ENCODE data around the gene PPIL6.

GRCh38 chr6:109450801-109451200 is 10.4 kb upstream of the PPIL6 start:
- TF ChIP-seq, protein P1, sequence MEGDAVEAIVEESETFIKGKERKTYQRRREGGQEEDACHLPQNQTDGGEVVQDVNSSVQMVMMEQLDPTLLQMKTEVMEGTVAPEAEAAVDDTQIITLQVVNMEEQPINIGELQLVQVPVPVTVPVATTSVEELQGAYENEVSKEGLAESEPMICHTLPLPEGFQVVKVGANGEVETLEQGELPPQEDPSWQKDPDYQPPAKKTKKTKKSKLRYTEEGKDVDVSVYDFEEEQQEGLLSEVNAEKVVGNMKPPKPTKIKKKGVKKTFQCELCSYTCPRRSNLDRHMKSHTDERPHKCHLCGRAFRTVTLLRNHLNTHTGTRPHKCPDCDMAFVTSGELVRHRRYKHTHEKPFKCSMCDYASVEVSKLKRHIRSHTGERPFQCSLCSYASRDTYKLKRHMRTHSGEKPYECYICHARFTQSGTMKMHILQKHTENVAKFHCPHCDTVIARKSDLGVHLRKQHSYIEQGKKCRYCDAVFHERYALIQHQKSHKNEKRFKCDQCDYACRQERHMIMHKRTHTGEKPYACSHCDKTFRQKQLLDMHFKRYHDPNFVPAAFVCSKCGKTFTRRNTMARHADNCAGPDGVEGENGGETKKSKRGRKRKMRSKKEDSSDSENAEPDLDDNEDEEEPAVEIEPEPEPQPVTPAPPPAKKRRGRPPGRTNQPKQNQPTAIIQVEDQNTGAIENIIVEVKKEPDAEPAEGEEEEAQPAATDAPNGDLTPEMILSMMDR (IDR thresholded peaks at IDR 0.05): no peak
- TF ChIP-seq POLR2AphosphoS5 (IDR thresholded peaks at IDR 0.05; ENCODE audit: low read depth, low read length) (no peak), SIN3A (IDR thresholded peaks at IDR 0.05; ENCODE audit: borderline replicate concordance, low read depth, low read length) (no peak), RFX5 (IDR thresholded peaks at IDR 0.05; ENCODE audit: low read length) (no peak), RAD21 (IDR thresholded peaks at IDR 0.05; ENCODE audit: low read length) (no peak), USF2 (IDR thresholded peaks at IDR 0.05; ENCODE audit: borderline replicate concordance, low read depth, low read length) (no peak), NRF1 (IDR thresholded peaks at IDR 0.05; ENCODE audit: low read depth, low read length) (no peak), JUND (IDR thresholded peaks at IDR 0.05) (no peak), EP300 (IDR thresholded peaks at IDR 0.05; ENCODE audit: borderline replicate concordance in 1 of 2, low read depth in 1 of 2, low read length in 1 of 2) (no peak), GATA2 (CRISPR knock-in tag; IDR thresholded peaks at IDR 0.05) (no peak), RCOR1 (IDR thresholded peaks at IDR 0.05; ENCODE audit: low read length) (no peak), YY1 (IDR thresholded peaks at IDR 0.05; ENCODE audit: low read depth) (no peak)
- TF ChIP-seq, protein P2, sequence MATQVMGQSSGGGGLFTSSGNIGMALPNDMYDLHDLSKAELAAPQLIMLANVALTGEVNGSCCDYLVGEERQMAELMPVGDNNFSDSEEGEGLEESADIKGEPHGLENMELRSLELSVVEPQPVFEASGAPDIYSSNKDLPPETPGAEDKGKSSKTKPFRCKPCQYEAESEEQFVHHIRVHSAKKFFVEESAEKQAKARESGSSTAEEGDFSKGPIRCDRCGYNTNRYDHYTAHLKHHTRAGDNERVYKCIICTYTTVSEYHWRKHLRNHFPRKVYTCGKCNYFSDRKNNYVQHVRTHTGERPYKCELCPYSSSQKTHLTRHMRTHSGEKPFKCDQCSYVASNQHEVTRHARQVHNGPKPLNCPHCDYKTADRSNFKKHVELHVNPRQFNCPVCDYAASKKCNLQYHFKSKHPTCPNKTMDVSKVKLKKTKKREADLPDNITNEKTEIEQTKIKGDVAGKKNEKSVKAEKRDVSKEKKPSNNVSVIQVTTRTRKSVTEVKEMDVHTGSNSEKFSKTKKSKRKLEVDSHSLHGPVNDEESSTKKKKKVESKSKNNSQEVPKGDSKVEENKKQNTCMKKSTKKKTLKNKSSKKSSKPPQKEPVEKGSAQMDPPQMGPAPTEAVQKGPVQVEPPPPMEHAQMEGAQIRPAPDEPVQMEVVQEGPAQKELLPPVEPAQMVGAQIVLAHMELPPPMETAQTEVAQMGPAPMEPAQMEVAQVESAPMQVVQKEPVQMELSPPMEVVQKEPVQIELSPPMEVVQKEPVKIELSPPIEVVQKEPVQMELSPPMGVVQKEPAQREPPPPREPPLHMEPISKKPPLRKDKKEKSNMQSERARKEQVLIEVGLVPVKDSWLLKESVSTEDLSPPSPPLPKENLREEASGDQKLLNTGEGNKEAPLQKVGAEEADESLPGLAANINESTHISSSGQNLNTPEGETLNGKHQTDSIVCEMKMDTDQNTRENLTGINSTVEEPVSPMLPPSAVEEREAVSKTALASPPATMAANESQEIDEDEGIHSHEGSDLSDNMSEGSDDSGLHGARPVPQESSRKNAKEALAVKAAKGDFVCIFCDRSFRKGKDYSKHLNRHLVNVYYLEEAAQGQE (IDR thresholded peaks at IDR 0.05; ENCODE audit: low read depth, low read length): no peak
- TF ChIP-seq, protein P3, sequence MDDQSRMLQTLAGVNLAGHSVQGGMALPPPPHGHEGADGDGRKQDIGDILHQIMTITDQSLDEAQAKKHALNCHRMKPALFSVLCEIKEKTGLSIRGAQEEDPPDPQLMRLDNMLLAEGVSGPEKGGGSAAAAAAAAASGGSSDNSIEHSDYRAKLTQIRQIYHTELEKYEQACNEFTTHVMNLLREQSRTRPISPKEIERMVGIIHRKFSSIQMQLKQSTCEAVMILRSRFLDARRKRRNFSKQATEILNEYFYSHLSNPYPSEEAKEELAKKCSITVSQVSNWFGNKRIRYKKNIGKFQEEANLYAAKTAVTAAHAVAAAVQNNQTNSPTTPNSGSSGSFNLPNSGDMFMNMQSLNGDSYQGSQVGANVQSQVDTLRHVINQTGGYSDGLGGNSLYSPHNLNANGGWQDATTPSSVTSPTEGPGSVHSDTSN (IDR thresholded peaks at IDR 0.05): no peak
